ENCODE data around the gene TYW3. TPM values are rescaled to one million over a fixed set of nuclear protein-coding genes. Genes with fewer than 3 reads are reported as not detected.
"Not testable (repeated sequence)": the region's sequence is repeated elsewhere in the genome, so short reads cannot be mapped to it uniquely, and the experiment has no call there.

Gene TYW3
- polyA plus RNA-seq, 3 donors: 30.7 to 34.9 (median 33.6) TPM

DNA sequence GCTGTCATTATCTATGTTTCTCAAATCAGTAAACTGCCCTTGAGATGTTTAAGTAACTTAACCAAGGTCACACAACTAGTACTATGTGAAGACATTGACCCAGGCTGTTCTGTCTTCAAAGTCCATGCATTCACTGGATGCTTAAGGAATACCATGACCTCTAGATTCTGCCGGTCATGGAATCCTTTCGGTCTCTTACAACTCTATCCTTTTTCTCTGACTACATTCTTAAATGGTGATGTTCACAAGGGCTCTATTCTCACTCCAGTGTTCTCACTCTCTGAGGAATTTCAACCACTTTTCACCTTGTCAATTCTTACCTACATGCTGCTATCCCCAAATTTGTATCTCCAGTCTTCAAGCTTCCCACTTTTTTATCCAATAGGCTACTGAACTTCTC is 15.3 kb upstream of the TYW3 start:
- no peak for DNase-seq

DNA sequence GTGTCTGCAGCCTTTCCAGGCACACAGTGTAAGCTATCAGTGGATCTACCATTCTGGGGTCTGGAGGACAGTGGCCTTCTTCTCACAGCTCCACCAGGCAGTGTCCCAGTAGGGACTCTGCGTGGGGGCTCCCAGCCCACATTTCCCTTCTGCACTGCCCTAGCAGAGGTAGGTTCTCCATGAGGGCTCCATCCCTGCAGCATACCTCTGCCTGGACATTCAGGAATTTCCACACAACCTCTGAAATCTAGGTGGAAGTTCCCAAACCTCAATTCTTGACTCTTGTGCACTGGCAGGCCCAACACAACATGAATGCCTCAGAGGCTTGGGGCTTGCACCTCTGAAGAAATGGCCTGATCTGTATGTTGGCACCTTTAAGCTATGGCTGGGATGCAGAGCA is 6.9 kb upstream of the TYW3 start:
- no peak for DNase-seq

DNA sequence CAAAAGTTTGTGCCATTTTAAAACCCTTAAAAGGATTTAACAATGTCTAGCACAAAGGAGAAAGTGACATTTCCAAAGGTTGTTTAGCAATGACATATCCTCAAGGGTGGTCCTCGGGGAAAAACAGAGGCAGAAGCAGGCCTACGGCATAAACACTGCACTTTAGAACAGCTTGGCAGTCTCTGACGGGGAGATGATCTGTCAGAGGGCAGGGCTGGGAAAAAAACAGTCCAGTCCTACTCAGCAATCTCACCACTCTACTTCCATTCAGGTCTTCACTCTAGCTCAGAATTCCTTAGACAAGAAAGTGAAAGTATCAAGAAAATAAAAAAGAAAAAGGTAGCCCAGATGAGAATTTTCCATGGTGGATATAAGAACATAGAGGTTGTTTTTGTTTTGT is 4.2 kb upstream of the TYW3 start:
- DNase-seq: no peak

DNA sequence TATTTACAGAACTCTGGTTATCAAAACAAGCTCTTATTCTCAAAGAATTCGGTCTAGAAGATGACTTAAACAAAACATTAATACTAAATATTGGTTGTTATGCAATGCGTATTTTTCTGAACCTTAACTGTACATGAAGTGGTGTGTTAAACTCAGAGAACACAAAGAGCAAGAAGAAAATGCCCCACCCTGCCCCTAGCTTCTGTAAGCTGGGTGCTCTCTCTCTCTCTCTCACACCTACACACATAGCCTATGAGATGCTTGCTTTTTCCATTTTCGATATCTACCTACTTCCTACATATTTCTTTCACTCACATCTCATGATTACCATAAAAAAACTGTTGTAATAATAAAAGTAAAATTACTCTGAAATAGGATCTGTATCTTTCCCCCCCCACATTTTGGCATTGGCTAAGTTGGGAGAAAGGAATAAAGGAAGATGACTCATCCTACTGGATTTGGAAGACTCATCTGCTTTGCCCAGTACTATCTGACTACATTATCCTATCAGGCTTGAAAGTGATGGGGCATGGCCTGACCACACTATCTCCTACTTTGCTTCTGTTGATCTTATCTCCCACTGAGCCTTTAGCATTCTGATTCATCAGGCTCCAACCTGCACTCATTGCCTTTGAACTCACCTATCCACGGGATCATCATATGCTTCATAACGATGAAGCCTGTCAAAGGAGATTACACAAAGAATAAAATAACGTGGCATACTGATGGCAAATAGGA is 3.0 kb upstream of the TYW3 start:
- DNase-seq: no peak

DNA sequence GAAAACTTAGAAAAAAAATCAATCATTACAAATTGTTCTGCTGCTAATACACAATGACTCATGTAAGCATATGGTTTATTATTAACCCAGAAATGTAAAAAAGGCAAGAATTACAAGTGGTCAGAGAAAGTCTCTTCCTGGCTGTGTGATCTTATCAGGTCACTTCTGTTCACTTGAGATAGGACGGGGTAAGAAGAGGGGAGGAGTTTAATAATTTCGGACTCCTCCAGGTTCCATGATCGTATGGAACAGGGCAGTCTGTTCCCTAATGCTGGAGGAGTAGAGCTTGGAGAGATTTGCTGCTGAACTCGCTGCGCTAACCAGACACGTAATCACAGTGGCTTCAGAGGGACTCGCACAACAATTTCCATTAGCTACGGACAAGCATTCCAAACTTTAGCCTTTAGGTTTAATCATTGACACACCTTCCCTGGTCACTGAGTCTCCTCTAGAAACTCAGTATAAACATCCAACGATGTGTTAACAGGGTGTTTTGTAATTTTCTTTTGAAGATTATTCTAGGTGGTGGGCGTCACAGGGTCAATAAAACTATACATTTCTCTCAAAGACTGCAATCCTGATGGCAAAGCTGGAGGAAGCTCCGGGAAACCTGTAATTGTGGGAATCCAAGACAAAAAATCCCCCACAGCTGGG is 1.4 kb upstream of the TYW3 start:
- peak; percentile 55 for DNase-seq

- not testable (repeated sequence) for DNase-seq
Measured at GRCh38 chr1:74732071-74732946, 643 bp upstream of the TYW3 start.

DNA sequence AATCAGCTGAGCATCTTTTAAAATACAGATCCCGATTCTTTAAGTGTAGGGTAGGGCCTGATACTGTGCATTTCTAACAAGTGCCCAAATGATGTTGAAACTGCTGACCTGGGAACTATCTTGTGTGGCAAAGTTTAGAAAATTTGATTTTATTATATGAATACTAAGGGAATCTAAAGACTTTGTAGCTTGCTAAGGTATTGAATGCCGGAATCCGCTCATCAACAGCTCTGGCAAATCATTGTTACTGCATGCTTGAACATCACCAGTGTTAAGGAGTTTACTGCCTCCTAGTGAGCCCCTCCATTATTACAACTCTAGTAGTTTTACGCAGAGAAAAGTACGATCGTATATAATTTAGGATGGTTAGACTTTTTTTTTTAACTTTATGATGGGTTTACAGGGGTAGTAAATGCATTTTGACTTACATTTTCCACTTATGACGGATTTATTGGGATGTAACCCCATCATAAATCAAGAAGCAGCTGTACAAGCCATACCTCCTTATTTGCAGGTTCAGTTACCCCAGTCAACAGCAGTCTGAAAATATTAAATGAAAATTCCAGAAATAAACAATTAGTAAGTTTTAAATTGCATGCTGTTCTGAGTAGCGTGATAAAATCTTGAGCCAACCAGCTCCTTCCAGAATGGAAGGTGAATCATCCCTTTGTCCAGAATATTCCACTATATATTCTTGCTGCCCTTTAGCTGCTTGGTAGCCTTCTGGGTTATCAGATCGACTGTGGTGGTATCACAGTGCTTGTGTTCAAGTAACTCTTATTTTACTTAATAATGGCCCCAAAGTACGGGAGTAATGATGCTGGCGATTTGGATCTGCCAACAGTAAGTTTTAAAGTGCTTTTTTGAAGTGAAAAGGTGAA is 892 bp downstream of the TYW3 start:
- DNase-seq: peak; percentile 83

GRCh38 chr1:74737333-74737732 is 4.4 kb downstream of the TYW3 start:
- DNase-seq: no peak

DNA sequence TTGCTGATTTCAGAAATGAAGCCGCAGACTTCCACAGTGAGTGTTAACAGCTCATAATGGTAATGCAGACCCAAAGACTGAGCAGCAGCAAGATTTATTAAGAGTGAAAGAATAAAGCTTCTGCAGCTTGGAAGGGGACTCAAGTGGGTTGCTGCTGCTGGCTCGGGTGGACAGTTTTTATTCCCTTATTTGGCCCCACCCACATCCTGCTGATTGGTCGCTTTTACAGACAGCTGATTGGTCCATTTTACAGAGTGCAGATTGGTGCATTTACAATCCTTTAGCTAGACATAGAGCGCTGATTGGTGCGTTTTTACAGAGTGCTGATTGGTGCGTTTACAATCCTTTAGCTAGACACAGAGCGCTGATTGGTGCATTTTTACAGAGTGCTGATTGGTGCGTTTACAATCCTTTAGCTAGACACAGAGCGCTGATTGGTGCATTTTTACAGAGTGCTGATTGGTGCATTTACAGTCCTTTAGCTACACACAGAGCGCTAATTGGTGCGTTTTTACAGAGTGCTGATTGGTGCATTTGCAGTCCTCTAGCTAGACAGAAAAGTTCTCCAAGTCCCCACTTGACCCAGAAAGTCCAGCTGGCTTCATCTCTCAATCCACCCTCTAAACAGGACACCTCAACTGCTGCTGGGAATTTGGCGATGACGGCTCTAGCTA is 7.5 kb downstream of the TYW3 start:
- DNase-seq: not testable (repeated sequence)

GRCh38 chr1:74745247-74745646 is 12.3 kb downstream of the TYW3 start:
- not testable (repeated sequence) for DNase-seq

GRCh38 chr1:74748960-74749359 is 16.0 kb downstream of the TYW3 start:
- no peak for DNase-seq

GRCh38 chr1:74753104-74753503 is 20.2 kb downstream of the TYW3 start:
- DNase-seq: no peak

- DNase-seq: no peak
Measured at GRCh38 chr1:74755475-74755874, 22.5 kb downstream of the TYW3 start.

GRCh38 chr1:74756650-74757049 is 23.7 kb downstream of the TYW3 start:
- not testable (repeated sequence) for DNase-seq

- DNase-seq: no peak
Measured at GRCh38 chr1:74763807-74764206, 30.9 kb downstream of the TYW3 start.

DNA sequence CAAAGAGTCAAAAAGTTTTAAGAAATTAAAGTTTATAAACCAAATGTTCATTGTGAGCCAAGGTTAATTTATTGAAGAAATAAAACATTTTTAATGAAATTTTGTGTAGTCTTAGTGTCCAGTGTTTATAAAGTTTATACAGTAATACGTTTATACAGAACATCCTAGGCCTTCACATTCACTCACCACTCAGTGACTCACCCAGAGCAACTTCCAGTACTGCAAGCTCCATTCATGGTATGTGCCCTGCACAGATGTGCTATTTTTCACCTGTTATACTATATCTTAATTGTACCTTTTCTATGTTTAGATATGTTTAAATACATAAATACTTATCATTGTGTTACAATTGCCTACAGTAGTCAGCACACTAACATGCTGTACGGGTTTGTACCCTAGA is 33.6 kb downstream of the TYW3 start:
- no peak for DNase-seq

GRCh38 chr1:74767490-74767889 is 34.5 kb downstream of the TYW3 start:
- DNase-seq: no peak

DNA sequence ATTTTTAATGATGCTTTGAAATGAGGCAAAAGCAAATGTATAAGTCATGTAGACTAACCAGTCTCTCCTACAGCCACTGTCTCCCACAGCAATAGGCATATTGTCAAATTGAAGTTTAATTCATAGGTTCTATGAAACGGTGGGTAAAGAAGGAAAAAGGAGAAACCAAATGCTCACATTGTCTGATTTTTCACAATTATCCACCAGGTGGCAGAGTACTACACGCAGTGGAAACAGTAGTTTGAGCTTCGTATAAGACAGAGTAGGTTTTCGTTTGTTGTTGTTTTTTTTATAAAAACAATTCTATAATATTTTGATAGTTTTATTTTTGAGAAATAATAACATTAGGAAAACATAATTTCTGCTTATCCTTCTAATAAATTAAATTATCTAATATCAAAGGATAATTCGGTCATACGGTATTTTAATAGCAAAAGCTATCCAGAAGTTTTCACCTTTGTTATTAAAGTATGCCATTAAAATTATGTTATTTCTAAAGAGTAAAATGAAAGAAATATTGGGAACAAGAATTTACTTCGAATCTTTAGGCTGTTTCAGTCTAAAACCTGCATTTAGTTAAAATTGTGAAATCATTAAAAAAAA is 39.1 kb downstream of the TYW3 start:
- peak; percentile 36 for DNase-seq

GRCh38 chr1:74772945-74773344 is 40.0 kb downstream of the TYW3 start:
- no peak for DNase-seq

- DNase-seq: no peak
Measured at GRCh38 chr1:74773582-74773981, 40.6 kb downstream of the TYW3 start.

- no peak for DNase-seq
Measured at GRCh38 chr1:74775735-74776134, 42.8 kb downstream of the TYW3 start.
